BE2C (cell line): ENCODE data around the gene KIF21B.

Experiments
- DNase-seq: peaks from one replicate; pipeline ENCODE4 v3.0.0-alpha.2; 2020
- H3K27me3 ChIP-seq: fragments of 250-450 bp; sonication (Bioruptor Pico); 2 replicates; pipeline ENCODE4 v1.5.1; 2020; ENCODE audit warnings: mild to moderate bottlenecking
- H3K36me3 ChIP-seq: fragments of 250-450 bp; sonication (Bioruptor Pico); 2 replicates; pipeline ENCODE4 v1.5.1; 2020; ENCODE audit warnings: mild to moderate bottlenecking
- H3K4me1 ChIP-seq: fragments of 250-450 bp; sonication (Bioruptor Pico); 2 replicates; pipeline ENCODE4 v1.5.1; 2020
- H3K4me3 ChIP-seq: 2 replicates; pipeline ENCODE4 v1.5.1; 2011; ENCODE audit warnings: low read depth, low read length
- H3K9me3 ChIP-seq: fragments of 250-450 bp; sonication (Bioruptor Pico); 2 replicates; pipeline ENCODE4 v1.5.1; 2020
- TF ChIP-seq, protein P1 (sequence below): IDR thresholded peaks from 2 replicates; pipeline ENCODE4 v1.5.1; 2012; ENCODE audit warnings: mild to moderate bottlenecking, low read depth, low read length

The KIF21B gene

DNA sequence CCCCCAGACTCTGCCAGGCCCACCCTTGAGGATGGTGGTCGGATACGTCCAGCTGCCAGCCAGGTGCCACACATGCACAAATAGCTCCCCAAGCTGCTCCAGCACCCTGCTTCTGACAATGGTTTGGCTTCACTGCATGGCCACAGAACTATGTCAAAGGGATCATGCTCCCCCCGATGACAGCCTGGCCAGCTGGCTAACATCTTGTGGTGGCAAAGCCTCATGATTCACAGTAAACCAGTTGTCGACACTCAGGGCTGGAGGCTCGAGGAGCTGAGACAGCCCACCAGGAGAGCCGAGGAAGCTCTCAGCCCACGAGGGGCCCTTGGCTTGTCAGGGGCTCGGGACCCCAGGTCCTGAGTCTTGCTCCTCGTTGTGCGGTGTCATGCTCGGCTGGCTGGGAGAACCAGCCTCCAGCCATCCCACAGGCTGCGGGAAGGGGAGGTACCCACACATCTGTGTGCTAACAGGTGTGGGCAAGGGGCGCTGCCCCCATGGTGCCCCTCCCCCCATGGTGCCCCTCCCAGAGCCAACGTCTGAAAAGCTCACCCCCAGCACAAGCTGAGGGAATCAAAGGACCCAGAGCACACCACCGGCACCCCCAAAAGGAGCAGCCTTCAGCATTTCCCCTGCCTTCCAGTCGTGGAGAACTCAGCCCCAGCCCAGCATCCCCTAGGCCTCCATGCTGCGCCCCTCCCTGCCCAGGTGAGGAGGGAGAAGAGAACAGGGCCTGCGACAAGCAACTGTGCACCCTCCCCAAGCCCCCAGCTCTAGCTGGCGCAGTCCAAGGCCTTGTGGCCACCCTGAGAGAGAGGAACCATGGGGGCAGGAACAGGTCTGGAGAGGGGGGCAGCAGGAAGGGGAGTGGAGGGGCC lies 41.2 kb downstream of the KIF21B start:
- DNase-seq, result no peak

DNA sequence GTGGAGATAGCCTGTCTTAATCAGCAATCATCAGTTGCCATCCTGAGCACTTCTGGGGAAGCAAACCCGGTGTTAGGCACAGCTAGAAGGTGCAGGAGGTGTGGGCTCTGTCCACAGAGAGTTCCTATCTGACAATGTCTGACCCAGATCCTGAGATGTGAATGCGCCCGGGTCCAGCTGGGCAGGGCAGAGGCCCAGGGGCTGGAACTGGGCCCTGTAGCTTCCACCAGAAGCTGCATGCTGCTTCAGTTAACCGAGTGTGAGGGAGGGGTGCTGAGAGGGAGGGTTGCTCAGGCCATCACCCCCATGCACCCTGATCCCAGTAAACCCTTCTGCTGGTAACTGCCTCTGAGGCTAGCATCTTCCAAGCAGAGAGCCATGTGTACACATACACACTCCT lies 42.2 kb downstream of the KIF21B start:
- DNase-seq, result no peak
- H3K4me3 ChIP-seq, result no peak overlapping the region
- H3K36me3 ChIP-seq, result no peaks in the 10 kb centered on the region
- no peaks in the 10 kb centered on the region for H3K9me3 ChIP-seq
- TF ChIP-seq, protein P1, sequence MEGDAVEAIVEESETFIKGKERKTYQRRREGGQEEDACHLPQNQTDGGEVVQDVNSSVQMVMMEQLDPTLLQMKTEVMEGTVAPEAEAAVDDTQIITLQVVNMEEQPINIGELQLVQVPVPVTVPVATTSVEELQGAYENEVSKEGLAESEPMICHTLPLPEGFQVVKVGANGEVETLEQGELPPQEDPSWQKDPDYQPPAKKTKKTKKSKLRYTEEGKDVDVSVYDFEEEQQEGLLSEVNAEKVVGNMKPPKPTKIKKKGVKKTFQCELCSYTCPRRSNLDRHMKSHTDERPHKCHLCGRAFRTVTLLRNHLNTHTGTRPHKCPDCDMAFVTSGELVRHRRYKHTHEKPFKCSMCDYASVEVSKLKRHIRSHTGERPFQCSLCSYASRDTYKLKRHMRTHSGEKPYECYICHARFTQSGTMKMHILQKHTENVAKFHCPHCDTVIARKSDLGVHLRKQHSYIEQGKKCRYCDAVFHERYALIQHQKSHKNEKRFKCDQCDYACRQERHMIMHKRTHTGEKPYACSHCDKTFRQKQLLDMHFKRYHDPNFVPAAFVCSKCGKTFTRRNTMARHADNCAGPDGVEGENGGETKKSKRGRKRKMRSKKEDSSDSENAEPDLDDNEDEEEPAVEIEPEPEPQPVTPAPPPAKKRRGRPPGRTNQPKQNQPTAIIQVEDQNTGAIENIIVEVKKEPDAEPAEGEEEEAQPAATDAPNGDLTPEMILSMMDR, result no peak
- H3K4me1 ChIP-seq, result no peaks in the 10 kb centered on the region
- peaks cover 9% of the 10 kb centered on the region for H3K27me3 ChIP-seq

More for the DNA sequence above, 41.2 kb downstream of the KIF21B start:
- no peaks in the 10 kb centered on the region for H3K36me3 ChIP-seq
- peaks cover 10% of the 10 kb centered on the region for H3K27me3 ChIP-seq
- H3K4me3 ChIP-seq, result no peak overlapping the region
- no peaks in the 10 kb centered on the region for H3K9me3 ChIP-seq
- TF ChIP-seq, protein P1, result no peak
- no peaks in the 10 kb centered on the region for H3K4me1 ChIP-seq

DNA sequence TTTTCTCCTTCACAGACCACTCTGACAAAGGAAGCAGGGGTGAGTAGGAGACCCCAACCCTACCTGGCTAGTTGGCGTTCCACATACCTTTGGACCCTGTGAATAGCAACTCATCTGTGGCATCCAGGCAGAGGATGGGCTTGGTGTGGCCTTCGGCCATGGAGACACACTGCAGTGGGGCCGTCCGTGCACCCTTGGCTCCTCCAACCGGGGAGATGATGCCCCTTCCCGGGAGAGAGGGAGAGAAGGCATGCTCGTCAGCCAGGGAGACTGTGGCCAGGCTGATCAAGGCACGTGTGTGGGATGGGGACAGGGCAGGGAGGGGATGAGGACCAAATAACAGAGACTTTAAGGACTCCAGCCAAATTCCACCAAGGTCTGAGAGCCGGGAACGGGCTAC lies 42.6 kb downstream of the KIF21B start:
- Histone ChIP-seq H3K36me3 (no peaks in the 10 kb centered on the region), H3K4me3 (no peak overlapping the region)
- no peak for DNase-seq

DNA sequence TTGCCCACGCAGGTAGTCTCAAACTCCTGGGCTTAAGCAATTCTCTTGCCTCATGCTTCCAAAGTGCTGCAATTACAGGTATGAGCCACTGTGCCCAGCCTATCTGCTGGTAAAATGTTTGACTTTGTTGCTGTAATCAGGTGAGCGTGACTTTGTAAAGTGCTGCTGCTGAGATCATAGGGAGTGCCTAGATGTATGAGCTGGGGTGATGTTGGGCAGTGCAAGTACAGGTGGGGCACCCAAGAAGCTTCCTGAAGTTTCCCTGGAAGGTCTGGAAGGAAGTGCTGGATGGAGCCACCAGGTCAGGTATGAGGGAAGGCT lies 43.1 kb downstream of the KIF21B start:
- H3K4me3 ChIP-seq, result no peak overlapping the region
- H3K4me1 ChIP-seq, result no peaks in the 10 kb centered on the region
- TF ChIP-seq, protein P1, result no peak
- H3K27me3 ChIP-seq, result peaks cover 9% of the 10 kb centered on the region
- DNase-seq, result no peak
- no peaks in the 10 kb centered on the region for H3K36me3 ChIP-seq
- no peaks in the 10 kb centered on the region for H3K9me3 ChIP-seq

More for the DNA sequence above, 42.6 kb downstream of the KIF21B start:
- H3K4me1 ChIP-seq, result no peaks in the 10 kb centered on the region
- peaks cover 9% of the 10 kb centered on the region for H3K27me3 ChIP-seq
- H3K9me3 ChIP-seq, result no peaks in the 10 kb centered on the region
- TF ChIP-seq, protein P1, result no peak

DNA sequence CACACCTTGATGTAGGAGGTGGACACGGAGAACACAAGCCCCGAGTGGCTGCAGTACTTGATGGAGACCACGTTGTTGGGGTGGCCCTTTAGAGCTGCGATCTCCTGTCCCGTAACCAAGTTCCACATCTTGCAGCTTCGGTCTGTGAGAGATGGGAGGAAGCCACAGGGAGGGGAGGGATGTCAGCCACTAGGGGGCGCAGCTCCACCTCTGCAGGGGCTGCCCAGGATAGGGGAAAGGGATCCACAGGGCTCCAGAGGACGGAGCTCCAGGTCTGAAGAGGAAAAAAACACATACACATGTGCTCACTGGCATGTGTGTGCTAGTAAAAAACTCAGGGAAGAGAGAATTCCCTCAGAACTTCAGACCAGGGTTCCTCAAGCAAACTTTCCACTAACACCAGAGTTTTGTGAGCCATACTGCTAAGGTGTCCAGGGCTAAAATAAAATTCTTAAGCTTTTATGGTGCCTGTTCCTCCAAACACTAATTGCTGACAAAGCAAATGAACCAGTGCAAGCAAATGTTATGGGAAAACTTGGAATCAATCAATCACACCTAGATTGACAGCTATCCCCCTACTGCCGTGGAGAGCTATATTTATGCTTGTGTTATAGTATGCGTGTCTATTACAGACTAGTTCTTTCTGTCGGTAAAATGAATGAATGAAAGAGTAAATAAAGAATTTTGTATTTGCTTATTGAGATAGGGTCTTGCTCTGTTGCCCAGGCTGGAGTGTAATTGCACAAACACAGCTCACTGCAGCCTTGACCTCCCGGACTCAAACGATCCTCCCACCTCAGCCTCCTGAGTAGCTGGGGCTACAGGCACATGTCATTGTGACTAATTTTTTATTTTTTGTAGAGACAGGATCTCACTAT lies 43.7 kb downstream of the KIF21B start:
- H3K36me3 ChIP-seq, result no peaks in the 10 kb centered on the region
- no peaks in the 10 kb centered on the region for H3K4me1 ChIP-seq
- H3K4me3 ChIP-seq, result no peak overlapping the region
- DNase-seq, result peak; percentile 83
- TF ChIP-seq, protein P1, result peak; percentile 96
- H3K9me3 ChIP-seq, result no peaks in the 10 kb centered on the region
- H3K27me3 ChIP-seq, result peaks cover 9% of the 10 kb centered on the region
